ENCODE results near the gene PTK7.
"Not testable (repeated sequence)": the region's sequence is repeated elsewhere in the genome, so short reads cannot be mapped to it uniquely, and the experiment has no call there.

Gene PTK7

GRCh38 chr6:43119482-43119881, 43.4 kb downstream of the PTK7 start:
- DNase-seq (ENCODE audit: low read depth), result no peak

DNA sequence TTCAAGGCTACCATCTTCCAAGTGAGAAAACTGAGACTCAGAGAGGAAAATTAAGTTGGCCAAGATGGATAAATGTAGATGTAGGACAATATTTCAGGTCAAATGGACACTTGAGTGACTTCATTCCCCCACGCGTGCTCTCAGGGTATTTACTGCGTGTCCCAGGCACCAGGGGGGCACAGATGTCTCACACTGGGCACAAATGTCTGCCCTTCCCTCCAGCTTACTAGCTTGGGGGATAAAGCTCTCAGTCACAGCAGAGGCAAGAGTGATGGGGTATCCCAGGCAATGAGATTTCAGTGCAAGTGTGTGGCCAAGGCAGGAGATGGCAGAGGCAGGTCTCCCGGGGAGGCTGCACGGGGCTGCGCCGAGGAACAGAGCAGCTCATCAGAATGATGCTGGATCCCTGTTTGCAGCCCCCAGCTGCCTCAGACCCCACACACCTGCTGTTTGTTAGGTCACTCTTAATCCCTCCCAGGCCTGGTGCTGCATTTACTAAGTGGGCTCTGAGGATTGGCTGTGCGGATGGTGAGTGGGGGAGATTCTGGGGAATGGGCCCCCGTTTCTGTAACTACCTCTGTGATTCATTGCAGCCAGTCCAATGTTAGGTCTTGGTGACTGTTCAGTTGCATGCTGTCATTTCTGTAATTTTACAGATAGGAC, 44.1 kb downstream of the PTK7 start:
- DNase-seq (ENCODE audit: low read depth), result no peak

GRCh38 chr6:43120944-43121913, 45.1 kb downstream of the PTK7 start:
- no peak for DNase-seq (ENCODE audit: low read depth)

- DNase-seq (ENCODE audit: low read depth), result no peak
Observed at GRCh38 chr6:43122146-43122545, 46.0 kb downstream of the PTK7 start.

GRCh38 chr6:43123461-43124314, 47.6 kb downstream of the PTK7 start:
- no peak for DNase-seq (ENCODE audit: low read depth)

DNA sequence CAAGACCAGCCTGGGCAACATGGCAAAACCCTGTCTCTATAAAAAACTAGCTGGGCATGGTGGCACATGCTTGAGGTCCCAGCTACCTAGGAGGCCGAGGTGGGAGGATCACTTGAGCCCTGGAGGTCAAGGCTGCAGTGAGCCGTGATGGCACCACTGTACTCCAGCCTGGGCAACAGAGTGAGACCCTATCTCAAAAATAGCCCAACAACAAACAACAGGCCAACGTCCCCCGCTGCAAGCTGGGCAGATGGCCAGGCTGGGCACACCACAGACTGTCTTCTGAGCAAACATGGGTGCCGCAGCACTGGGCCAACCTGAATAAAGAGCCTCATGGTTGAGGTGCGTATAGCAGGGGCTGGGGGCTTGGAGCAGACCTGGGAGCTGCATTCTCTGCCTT, 48.4 kb downstream of the PTK7 start:
- no peak for DNase-seq (ENCODE audit: low read depth)

DNA sequence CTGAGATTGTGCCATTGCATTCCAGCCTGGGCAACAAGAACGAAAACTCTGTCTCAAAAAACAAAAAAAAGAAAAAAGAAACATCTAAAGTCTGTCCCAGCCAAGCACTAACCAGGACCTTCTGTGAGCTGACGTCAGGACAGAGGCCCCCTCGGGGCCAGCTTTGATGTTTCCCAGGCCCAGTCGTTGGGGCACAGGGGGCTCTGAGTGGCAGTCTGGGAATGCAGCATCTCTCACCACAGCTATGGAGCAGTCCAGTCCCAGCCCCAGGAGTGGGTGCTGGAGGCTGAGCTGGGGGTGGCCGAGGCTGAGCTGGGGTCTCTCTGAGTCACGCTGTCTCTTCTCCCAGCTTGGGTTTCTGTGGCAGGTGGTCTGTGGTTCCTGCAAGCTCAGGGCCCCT, 49.0 kb downstream of the PTK7 start:
- DNase-seq (ENCODE audit: low read depth), result no peak

- no peak for DNase-seq (ENCODE audit: low read depth)
Observed at GRCh38 chr6:43125555-43125954, 49.4 kb downstream of the PTK7 start.

- no peak for DNase-seq (ENCODE audit: low read depth)
Observed at GRCh38 chr6:43127180-43127579, 51.1 kb downstream of the PTK7 start.

DNA sequence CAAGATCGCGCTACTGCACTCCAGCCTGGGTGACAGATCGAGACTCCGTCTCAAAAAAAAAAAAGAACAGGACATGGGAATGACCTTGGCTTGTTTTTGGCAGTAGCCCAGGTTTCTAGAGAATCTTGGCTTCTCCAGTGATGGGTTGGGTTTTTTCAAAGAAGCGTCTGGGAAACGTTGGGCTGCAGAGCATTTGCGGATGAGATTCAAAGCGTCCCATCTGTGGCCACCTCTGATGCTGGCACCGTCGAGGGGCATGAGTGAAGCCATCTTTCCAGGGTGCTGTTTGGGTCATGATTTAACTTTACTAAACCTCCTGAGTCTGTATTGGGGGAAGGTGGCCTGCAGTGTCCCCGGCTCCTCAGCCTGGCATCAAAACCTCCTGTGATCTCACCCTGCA, 51.8 kb downstream of the PTK7 start:
- no peak for DNase-seq (ENCODE audit: low read depth)

DNA sequence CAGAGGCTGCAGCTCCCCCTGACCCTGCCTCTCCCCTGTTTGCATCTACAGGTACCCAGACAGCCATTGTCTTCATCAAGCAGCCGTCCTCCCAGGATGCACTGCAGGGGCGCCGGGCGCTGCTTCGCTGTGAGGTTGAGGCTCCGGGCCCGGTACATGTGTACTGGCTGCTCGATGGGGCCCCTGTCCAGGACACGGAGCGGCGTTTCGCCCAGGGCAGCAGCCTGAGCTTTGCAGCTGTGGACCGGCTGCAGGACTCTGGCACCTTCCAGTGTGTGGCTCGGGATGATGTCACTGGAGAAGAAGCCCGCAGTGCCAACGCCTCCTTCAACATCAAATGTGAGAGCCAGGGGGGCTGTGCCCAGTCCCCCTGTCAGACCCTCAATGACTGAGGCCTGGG, 52.8 kb downstream of the PTK7 start:
- DNase-seq (ENCODE audit: low read depth), result no peak

DNA sequence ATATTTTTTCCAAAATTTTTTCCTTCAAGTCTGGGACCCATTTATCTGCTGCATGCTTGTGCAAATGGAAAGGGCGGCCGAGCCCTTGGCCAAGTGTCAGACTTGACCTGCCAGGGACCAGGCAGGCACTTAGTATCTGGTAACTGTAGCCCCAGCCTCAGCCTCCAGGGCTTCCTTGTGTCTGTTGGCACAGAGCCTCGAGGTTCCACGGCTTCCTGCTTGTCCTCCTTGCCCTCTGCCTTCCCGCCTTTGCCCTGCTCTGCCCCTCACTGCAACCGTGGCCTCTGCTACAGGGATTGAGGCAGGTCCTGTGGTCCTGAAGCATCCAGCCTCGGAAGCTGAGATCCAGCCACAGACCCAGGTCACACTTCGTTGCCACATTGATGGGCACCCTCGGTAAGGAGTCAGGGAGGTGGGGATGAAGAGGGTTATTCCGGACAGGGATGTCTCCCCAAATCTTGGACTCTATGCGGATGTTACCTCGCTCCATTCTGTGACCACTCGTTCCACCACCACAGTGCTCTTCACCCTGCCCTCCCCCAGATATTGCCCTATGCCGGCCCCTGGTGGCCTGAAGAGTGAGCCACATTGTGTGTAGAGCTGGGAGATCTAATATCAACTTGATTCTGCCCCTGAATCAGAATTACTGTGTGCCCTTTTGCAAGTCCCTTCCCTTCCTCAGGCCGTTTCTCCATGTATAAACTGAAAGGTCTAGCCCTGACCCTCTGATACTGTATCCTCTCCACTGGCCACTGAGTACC, 53.5 kb downstream of the PTK7 start:
- no peak for DNase-seq (ENCODE audit: low read depth)

DNA sequence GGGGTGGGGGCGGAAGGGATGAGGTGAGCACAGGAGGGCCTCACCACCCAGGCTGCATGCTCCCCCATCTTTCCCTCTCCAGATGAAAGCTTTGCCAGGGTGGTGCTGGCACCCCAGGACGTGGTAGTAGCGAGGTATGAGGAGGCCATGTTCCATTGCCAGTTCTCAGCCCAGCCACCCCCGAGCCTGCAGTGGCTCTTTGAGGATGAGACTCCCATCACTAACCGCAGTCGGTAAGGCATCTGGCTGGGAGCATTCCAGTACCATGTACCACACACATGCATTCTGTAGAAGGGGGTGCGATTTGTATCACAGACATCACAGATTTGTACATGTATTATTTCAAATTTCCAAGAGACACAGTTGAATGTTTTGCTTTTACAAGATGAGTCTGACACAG, 54.3 kb downstream of the PTK7 start:
- DNase-seq (ENCODE audit: low read depth), result no peak

DNA sequence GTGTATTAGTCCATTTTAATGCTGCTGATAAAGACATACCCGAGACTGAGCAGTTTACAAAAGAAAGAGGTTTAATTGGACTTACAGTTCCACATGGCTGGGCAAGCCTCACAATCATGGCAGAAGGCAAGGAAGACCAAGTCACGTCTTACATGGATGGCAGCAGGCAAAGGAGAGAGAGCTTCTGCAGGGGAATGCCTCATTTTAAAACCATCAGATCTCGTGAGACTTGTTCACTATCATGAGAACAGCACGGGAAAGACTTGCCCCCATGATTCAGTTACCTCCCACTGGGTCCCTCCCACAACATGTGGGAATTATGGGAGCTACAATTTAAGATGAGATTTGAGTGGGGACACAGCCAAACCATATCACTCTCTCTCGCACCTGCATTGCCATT, 55.3 kb downstream of the PTK7 start:
- not testable (repeated sequence) for DNase-seq (ENCODE audit: low read depth)

DNA sequence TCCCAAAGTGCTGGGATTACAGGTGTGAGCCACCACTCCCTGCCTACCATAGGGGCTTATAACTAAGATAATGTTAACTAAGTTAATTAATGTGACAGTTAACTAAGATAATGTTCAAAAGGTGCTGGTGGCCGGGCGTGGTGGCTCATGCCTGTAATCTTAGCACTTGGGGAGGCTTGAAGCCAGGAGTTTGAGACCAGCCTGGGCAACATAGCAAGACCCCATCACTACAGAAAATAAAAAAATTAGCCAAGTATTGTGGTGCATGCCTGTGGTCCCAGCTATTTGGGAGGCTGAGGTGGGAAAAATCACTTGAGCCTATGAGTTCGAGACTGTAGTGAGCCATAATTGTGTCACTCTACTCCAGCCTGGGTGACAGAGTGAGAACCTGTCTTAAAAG, 62.2 kb downstream of the PTK7 start:
- no peak for DNase-seq (ENCODE audit: low read depth)

DNA sequence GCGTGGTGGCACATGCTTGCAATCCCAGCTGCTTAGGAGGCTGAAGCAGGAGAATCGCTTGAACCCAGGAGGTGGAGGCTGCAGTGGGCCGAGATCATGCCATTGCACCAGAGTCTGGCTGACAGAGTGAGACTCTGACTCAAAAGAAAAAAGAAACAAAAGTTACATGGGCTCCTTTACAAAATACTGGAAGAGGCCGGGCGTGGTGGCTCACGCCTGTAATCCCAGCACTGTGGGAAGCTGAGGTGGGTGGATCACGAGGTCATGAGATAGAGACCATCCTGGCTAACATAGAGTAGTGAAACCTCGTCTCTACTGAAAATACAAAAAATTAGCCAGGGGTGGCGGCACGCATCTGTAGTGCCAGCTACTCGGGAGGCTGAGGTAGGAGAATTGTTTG, 63.9 kb downstream of the PTK7 start:
- DNase-seq (ENCODE audit: low read depth), result not testable (repeated sequence)

DNA sequence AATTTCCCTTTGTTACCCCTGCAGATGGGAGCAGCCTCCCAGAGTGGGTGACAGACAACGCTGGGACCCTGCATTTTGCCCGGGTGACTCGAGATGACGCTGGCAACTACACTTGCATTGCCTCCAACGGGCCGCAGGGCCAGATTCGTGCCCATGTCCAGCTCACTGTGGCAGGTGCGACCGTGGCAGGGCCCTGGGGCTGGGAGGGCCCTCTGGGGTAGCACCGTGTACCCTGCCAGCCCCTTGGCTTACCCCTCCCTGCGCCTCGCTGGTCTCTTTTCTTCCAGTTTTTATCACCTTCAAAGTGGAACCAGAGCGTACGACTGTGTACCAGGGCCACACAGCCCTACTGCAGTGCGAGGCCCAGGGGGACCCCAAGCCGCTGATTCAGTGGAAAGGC, 65.5 kb downstream of the PTK7 start:
- DNase-seq (ENCODE audit: low read depth), result no peak

DNA sequence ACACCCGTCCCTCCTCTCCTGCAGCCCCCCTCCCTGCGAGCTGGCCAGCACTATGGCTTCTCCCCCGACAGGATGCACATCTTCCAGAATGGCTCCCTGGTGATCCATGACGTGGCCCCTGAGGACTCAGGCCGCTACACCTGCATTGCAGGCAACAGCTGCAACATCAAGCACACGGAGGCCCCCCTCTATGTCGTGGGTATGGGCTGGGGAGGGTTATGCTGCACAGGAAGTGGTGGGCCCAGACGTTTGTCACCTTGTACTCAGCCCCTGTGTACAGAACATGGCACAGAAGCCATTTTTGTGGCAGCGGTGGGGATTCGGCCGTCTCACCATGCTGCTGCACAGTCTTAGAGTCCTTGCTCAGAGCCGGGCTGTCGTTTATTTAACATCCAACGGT, 66.0 kb downstream of the PTK7 start:
- DNase-seq (ENCODE audit: low read depth), result peak; percentile 28

GRCh38 chr6:43143235-43144128, 67.4 kb downstream of the PTK7 start:
- peak; percentile 57 for DNase-seq (ENCODE audit: low read depth)

DNA sequence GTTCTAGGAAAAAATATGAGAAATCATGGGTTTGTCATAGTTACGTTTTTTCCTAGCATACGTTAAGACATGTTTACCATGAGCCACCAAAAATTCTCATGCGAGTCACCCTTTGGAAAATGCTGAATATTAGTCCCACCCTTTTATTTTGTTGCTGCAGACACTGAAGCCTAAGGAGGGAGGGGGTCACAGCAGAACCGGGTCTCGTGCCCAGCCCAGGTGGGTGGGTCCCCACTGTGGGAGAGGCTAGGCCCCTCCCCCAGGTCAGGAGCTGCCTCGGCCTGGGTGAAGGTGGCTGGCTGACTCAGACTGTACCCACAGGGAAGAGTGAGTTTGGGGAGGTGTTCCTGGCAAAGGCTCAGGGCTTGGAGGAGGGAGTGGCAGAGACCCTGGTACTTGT, 68.8 kb downstream of the PTK7 start:
- DNase-seq (ENCODE audit: low read depth), result no peak

GRCh38 chr6:43146261-43146660, 70.1 kb downstream of the PTK7 start:
- DNase-seq (ENCODE audit: low read depth), result no peak

Measured in stimulated activated CD8-positive, alpha-beta memory T cell treated with anti-CD3 and anti-CD28 coated beads, Interleukin-12 subunit alpha, Interleukin-12 subunit beta, amount 100 ng/mL, for 1 hour (primary cell).